NK-92 treated with Interleukin-12 subunit alpha and Interleukin-12 subunit beta, amount 100 ng/mL, for 24 hours (cell line): ENCODE measurements around the gene ZNF24.

Source experiments
- DNase-seq: peaks from one replicate; lab custom pipeline; 2025; lab: John Stamatoyannopoulos, UW

Gene ZNF24

DNA sequence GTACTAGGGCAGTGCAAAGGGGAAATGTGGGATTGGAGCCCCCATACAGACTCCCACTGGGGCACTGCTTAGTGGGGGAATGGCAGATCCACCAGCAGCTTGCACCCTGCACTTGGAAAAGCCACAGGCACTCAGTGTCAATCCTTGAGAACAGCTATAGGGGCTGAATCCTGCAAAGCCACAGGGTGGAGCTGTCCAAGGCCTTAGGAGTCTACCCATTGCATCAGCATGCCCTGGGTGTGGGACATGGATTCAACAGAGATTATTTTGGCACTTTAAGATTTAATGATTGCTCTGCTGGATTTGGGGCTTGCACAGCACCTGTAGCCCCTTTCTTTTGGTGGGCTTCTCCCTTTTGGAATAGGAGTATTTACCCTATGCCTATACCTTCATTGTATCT is 8.6 kb upstream of the ZNF24 start:
- no peak for DNase-seq

DNA sequence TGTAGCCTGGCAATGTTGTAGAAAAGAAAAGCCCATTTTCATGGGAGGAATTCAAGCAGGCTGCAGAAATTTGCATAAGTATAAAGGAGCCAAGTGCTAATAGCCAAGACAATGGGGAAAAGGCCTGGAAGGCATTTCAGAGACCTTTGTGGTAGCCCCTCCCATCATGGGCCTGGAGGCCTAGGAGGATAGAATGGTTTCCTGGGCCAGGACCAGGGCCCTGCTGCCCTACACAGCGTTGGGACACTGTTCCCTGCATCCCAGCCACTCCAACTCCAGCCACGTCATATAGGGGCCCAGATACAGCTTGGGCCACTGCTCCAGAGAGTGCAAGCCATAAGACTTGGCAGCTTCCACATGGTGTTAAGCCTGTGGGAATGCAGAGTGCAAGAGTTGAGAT is 8.1 kb upstream of the ZNF24 start:
- DNase-seq: no peak

DNA sequence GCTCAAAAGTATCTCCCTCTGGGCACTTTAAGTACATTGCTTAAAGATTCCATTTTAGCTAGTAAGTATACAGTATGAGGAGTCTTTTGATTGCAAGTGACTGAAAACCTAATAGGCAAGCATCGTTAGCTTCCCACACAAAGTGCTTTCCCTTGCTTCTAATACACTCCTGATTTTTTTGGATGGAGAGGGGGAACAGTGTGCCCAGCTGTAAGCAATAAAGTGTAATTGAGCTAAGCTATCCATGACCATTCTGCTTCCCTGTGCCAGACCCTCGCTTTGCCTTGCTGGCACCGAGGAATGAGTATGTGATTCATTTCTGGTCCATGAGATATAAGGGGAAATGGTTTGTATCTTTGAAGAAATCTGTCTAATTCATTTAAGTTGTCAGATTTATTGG is 3.8 kb upstream of the ZNF24 start:
- DNase-seq: no peak

DNA sequence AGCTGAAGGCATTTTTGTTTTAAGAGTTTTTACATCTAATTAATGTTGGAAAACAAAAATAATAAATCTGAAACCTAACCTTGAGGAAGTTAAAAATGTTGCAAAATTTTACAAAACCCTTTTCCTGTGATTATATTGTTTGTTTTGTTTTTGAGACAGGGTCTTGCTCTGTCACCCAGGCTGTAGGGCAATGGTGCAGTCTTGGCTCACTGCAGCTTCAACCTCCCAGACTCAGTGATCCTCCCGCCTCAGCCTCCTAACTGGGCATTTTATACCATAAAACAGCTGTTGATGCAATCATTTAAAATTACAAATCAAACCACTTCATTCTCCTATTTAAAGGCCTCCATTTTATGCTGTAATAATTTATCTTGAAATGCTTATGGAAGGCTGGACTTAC is 1.7 kb upstream of the ZNF24 start:
- no peak for DNase-seq

DNA sequence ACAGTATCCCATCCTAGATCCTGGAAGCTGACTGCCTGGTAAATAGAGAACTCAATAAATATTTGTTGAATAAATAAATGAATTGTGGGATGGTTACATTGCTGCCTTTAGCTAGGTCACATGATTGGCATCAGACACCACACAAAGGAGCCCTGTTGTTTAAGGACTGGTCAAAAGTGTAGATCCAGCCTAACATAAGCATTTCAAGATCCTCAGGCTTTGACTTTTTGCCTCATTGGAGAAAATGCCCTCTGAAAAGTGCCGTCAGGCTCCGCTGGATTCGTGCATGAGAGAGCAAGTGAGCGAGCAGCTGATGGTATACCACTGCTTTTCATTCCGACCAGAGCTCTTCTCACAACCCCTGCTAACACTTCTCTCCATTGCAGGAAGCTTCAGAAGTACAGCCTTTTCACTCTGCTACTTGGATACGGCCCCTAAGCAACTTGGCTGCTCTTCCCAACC is 1.3 kb upstream of the ZNF24 start:
- no peak for DNase-seq

DNA sequence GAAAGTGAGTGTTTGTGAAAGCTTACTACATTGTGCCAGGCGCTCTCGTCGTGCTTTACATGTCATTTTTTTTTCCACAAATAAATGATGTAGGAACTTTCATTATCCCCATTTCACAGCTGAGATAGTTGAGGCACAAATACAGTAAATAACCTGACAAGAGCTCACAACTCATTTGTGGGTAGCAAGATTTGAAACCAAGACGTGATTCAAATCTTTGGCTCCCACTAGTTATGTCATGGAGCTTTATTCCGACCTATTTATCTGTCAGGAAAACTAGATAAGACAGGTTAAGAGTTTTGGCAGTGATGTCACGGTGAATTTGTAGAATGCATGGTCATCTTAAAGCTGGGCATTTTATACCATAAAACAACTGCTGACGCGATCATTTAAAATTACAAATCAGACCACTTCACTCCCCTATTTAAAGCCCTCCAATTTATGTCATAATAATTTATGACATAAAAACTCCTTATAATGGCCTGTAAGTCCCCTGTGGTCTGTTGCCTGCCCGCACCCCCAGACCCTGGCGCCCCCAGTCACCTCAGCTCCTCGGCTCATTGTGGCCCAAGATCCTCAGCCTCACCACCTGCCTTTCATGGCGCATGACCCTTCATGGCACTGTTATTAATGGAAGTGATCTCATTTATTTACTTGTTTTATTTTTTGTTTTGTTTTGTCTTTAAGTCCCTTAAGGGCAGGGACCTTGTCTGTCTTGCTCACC is 678 bp upstream of the ZNF24 start:
- no peak for DNase-seq

DNA sequence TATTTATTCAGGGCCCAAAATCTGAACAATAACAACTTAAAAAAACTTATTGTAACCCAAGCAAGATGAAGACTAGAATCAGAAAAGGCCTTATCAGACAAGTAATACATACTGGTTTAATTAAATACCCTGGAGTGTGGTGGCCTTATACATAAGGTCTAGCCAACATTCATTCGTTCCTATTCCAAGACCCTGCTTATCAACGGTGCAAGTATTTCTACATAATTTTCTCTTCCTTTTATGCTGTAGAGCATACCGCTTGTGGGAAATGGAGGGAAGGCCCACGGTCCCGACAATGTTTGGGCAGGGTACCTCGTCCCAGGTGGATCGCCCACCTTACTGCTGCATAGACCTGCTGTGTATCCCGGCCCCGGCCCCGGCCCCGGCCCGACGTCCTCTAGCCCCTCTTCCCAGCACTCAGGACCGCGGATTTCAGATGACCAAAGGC is 708 bp downstream of the ZNF24 start:
- DNase-seq: no peak

DNA sequence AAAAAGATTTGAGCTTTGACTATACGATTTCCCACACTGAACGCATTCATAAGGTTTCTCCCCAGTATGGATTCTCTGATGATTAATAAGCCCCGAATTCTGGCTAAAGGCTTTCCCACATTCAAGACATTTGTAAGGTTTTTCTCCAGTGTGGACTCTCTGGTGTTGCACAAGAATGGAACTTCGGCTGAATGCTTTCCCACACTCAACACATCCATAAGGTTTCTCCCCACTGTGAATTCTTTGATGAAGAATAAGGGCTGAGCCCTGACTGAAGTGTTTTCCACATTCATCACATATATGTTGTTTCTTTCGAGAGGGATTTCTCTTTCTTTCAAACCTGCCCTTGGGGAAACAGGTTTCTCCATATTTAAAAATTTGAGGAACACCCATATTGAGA is 6.9 kb downstream of the ZNF24 start:
- no peak for DNase-seq

DNA sequence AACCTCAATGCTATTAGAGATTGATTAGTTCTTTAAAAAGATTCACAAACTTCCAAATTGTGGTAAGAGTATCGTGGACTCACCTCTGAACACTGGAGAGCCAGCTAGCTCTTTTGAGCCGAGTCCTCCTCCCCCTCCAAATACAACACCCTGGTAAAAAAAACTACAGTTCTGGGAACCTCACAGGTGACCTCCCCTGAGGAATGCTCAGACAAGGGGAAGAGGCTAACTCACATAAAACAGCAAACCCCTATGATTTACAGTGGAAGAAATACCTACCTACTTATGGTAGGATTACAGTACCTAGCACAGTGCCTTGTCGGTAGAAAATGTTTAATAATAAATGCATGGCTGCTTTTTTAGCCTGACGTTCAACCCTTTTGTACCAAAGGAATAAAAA is 8.4 kb downstream of the ZNF24 start:
- DNase-seq: no peak

DNA sequence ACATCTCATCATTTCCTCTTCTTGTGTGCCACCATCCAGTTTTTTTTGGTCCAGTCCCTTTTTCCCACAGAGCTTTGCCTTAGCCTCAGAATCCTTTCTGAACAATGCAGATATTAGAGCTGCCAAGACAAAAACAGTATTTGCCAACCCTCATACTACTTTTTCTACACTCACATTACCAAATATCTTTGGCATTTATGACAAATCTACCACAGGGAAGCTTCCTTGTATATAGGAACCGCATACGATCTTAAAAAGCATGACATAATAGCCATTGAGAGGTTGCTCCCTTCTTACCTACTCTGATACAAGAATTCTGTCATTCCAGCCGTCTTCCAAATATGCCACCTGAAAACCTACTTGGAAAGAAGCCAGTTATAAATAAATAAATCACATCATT is 9.4 kb downstream of the ZNF24 start:
- no peak for DNase-seq

DNA sequence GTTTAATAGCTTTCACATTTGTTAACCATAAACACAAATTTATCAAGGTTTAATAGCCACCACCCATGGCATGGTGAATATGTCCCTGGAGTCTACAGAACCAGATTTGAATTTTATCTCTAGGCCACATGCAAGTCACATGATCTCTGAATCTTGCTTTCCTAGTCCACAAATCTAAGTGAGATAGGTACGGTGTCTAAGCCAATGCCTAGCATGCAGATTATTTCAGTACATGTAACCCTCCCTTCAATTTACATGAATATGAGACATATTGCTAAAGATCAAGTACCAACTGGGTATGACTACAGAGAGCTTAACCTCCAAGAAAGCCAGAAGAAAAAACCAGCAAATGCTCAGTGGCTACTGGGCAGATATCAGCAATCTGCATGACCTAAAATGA is 10.0 kb downstream of the ZNF24 start:
- DNase-seq: no peak

DNA sequence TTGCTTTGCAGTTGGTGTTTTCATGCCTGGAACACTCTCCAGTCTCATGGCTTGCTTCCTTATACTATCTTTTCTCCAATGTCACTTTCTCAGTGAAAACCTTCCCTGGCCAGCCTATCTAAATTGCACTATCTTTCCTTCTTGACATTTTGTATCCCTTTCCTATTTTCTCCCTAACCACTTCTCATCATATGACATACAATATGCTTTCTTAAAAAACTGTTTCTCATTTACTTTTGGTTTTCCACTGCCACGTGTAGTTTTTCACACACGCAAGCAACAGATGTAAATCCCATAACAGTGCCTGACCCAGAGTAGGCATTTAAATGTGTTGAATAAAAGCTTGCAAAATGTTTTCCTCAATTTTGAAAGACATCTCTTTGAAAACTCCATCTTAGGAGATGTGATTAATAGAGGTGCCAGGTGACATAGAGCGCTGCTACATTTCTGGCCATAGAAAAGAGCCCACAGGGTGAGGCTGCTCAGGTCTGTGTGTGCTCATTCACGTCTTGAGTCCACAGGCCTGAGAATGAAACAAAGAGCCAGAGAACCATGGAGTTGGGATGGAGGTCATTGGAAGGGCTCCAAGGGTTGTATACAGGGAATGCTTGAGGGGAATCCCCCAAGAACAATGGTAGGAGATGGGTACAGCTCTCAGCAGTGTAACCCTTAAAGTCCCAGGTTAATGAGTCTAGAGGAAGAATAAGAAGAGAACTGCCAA is 12.7 kb downstream of the ZNF24 start:
- DNase-seq: no peak

DNA sequence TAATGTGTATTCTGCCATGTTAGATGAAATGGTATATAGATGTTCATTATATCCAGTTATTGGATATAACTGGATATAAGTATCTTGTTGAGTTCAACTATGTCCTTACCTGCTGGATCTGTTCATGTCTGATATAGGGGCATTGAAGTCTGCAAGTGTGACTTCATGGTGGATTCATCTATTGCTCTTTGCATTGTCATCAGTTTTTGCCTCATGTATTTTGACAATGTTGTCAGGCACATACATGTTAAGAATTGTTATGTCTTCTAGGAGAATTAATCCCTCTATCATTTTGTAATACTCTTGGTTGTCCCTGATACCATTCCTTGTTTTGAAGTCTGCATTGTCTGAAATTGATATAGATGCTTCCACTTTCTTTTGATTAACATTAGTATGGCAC is 15.4 kb downstream of the ZNF24 start:
- DNase-seq: no peak

DNA sequence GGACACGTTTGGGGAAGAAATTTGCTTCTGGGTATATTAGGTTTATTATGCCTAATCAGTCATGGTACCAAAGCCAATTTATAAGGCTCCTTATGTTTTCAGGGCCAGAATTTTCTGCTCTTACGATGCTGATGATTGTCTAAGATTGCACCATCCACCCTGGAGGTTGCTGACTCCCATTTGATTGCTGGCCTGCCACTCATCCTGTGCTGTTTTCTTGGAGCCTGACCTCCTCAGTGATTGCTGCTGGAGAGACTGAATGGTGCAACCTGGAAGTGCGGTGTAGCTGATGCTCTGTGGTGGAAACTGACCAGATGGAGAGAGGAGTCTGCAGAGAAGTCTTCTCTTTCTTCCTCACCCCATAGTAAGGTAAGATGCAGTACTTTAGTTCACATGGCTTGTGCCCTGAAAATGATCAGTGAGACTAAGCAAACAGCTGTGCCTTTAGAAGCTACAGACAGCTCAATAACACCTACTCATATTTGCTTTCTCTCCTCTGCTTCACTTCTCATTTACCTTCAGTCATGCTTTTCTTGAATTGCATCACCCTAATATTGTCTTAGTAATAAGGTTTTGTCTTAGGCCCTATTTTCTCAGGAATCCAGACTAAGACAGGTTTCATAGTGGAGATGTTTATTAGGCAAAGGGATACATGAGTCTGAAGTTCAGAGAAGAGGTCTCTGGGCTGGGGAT is 17.4 kb downstream of the ZNF24 start:
- DNase-seq: no peak

DNA sequence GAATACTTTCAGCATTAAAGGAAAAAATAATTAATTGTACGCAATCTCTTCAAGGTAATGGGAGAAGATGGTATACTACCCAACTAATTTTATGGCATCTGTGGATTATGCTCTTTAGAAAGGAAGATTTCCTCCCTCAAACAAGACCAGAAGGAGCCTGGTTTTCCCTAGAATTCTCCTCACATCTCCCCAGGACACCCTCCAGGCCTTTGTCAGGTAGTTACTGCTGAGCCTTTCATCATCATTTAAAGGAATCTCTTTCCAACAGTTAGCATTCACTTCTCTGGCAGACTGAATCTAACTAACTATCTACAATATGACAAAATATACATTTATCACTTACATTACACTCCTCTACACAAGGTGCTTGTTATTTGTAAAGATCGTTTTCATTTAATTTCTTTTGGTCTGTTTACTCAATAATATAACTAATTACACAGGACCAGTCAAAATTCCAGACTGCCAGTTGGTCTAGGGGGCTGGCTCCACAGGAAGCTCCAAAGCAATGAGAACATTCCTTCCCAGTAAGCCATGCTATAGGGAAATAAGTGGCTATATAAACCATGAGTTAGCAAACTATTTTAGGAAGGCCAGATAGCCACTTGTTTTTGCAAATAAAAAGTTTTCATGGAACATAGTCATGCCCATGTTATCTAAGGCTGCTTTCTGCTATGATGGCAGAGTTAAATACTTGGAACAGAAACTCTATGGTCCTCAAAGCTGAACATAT is 19.1 kb downstream of the ZNF24 start:
- DNase-seq: no peak

DNA sequence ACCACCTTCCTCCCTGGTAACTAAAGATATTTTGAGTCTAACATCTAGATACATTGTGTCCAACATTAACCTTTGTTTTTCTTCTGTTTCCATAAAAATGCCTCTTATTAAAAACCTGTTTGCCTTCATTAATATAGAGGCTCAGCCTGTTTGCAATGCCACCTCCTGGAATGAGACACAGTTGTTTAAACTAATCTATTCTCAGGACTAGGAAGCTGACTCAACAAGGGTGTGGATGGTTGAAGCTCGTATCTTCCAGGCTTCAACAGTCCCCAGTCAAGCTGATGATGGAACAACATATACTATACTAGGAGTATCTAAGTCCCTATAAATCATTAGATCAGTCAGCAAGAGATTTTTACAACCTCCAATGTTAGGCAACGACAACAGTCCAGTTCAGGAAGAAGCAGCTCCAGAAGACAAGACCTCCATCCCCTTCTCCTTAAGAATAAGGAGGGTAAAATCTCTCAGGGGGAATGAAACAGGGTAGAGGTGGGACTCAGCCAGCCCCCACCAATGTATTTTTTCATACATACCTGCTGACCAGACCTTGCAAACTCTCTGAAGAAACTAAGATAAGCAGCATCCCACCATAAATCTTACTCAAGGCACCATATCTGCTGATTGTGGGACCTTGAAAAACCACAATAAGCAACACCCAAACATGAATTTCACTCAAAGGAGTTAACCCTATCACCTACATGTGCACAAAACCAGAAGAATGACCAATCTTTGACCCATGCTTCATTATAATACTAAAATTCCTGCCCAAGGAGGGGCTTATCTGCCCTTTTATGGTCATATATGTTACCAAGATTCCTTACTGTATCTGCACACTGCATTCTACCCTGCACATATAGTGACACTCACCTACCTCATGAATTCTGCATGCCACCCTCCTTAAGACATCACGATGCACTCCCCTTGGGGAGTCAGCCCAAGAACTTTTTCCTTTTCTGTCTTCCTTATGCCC is 21.4 kb downstream of the ZNF24 start:
- no peak for DNase-seq

DNA sequence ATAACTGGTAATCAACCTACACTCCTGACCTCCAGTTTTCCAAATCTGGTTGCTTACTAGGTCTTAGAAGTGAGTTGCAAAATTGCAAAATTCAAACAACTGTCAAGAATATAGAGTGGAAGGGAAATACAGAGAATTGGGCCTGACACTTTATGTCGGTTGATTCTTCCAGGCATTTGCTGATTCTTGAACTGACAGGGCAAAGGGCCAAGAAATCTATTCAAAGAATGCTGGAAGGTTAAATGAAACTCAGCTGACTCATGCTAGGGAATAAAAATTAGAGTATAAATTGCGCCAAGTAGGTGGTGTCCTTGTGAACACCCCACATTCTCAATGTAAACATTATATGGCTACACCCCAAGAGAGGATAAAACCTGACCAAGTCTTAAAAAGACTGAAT is 32.7 kb downstream of the ZNF24 start:
- DNase-seq: no peak

DNA sequence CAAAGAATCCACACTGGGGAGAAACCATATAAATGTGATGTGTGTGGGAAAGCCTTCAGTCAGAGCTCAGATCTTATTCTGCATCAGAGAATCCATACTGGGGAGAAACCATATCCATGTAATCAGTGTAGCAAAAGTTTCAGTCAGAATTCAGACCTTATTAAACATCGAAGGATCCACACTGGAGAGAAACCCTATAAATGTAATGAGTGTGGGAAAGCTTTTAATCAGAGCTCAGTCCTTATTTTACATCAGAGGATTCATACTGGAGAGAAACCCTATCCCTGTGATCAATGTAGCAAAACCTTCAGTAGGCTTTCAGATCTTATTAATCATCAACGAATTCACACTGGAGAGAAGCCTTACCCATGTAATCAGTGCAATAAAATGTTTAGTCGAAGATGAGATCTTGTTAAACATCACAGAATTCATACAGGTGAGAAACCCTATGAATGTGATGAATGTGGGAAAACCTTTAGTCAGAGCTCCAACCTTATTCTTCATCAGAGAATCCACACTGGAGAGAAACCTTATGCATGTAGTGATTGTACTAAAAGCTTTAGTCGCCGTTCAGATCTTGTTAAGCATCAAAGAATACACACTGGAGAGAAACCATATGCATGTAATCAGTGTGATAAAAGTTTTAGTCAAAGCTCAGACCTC is 37.5 kb downstream of the ZNF24 start:
- no peak for DNase-seq

DNA sequence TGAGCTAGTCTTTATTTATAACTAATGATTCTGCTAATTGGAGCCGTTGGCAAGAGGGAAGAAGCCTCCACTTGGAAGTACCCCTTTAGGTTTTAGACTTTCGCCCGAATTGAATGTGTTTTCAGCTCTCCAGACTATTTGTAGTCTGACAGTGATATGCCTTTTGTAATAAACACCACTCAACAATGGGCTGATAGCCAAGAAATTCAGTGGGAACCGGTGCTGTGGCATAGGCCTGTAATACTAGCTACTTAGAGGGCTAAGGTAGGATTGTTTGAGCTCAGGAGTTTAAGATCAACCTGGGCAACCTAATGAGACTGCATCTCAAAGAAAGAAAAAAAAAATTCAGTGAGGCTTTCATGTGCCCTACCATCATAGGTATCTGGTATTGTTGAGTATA is 40.6 kb downstream of the ZNF24 start:
- DNase-seq: no peak

DNA sequence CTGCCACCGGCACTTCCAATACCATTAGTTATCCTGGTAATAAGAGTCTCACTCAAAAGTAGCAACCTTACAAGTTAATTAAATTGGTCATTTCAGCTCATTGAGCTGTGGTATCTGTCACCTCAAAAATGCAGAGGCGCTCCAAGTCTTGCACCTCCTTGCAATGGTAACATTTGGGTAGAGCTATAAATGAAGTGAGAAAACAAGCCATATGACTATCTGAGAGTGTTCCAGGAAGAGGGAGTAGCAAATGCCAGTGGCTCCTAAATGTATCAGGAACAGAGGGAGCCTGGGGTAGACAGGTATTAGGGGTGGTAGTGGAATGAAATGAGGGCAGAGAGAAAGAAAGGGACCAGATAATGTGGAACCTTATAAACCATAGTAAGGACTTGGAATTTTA is 48.2 kb downstream of the ZNF24 start:
- no peak for DNase-seq

DNA sequence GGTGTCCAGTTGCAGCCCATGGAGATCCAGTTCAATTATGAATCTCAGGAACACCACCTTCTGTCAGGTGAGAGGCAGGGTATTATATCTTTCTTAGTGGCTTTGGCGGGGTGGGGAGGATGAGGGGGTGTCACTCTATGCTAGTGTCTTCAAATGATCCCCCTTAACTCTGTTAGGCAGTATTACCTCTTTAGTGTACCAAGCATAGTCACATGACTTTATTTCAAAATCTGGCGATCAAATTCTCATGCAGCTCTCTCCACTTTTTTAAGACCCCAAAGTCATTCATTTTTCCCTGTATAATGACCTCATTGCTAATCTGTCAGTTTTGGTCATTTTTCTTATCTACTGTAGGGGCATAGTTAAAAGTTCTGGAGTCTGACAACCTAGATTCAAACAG is 53.1 kb downstream of the ZNF24 start:
- DNase-seq: no peak
